Right hindlimb (tissue), 1 donor: ENCODE data around the gene CCNK.

Source experiments
- DNase-seq: peaks from one replicate; pipeline ENCODE4 v3.0.0-alpha.2; 2018

CCNK gene

DNA sequence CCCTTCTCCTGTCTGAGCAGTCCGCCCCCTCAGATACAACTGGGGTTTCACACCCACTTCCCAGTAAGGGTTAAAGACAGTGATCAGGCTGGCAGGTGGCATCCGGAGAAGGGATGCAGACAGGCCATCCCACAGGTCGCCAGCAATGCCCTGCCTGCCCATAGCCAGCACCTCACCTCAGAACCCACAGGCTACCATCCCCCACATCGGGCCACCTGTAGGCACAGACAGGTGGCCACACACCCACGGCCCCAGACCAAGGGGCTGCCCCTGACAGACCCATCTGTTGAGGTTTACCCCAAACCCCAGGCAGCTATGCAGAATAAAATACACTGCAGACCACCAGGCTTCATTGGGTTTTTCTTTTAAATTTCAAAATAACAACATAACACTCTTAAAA is 57.5 kb downstream of the CCNK start:
- DNase-seq, result no peak

DNA sequence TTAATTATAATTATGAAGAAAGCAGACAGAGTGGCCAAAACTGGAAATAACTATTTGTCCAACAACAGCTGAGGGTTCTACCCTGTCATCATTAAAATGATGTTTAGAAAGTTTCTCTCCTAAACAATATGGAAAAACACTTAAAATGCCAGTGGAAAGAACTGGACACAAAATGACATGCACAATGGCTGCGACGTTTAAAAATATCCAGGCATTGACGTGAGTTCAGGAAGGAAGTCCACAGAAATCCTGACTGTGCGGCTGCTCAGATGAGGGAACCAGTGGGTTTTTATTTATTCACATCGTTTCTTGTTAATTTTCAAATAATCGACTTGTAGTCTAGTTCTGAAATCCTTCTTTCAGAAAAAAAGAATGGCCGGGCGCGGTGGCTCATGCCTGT is 58.3 kb downstream of the CCNK start:
- DNase-seq, result no peak

DNA sequence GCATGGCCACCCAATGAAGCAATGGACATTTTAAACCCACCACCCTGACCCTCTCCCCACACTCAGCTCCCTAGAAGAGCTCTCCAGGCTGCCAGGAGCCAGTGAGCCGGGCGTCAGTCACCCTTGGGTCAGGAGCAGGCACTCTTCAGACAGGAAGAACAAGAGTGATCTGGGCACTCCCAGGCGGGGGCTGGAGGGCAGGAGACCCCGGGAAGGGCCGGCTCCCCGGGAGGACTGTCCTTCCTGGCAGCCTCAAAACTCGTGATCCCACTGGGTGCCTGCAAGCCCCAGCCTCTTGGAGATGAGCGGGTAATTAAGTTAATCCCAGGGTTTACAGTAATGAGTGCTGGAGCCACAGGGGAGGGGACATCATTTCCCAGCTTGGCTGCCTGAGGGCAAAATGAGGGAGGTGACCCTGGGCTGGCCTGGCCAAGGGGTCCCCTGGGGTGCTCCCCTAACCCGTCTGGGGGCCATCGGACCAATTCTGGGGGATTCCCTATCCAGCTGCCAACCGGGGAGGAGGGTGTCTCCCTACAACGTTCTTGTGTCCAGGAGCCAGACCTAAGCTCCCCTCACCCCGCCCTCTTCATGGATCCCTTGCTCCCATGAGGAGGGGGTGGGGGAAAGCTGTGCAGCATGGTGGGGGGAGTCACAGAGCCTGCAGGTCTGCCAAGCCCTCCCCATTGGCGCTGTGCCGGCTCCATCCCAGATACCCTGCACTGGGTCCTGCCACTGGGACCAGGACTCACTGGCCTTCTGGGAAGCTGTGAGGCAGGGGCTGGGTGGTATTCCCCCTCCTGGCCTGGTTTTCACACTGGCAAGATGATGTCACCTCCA is 59.2 kb downstream of the CCNK start:
- no peak for DNase-seq

GRCh38 chr14:99541211-99541610 is 60.0 kb downstream of the CCNK start:
- no peak for DNase-seq

GRCh38 chr14:99541677-99542470 is 60.7 kb downstream of the CCNK start:
- DNase-seq, result no peak

GRCh38 chr14:99542566-99542965 is 61.4 kb downstream of the CCNK start:
- no peak for DNase-seq

DNA sequence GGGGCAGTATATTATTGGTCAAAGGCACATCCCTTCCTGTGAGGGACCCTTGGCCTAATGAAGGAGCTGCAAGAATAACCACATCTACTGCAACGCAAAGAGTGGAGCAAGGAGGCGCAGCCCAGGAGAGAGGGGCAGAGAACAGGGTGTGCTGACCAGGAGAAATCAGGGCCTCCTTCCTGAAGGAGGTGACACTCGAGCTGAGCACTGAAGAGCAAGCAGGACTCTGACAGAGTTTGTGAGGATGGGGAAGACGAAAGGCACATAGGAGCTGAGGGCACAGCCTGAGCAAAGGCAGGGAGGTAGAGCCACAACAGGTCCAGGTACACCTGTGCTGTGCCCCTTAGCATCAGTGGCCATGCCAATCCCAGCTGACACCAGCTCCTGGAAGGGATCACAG is 62.2 kb downstream of the CCNK start:
- no peak for DNase-seq

- no peak for DNase-seq
Observed at GRCh38 chr14:99543985-99544384, 62.8 kb downstream of the CCNK start.

DNA sequence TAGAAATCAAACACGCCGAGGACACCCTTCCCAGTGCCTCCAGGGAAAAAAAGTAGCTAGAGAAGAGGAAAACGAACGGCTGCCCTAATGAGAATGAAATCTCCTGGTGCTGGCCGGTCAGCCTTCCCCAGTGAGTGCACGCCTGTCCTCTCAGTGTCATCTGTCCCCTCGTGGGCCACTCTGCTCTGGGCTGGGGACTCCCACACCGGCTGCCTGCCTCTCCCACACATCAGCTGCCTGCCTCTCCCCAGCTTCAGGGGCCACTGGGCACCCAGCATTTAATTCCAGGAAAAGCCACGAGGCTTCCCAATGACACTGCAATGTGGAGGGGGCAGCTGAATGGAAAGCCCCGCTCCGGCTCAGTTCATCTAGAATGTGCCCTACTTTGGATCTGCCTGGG is 63.8 kb downstream of the CCNK start:
- no peak for DNase-seq

- no peak for DNase-seq
Observed at GRCh38 chr14:99545586-99545985, 64.4 kb downstream of the CCNK start.

GRCh38 chr14:99546234-99546879 is 65.1 kb downstream of the CCNK start:
- DNase-seq, result no peak

DNA sequence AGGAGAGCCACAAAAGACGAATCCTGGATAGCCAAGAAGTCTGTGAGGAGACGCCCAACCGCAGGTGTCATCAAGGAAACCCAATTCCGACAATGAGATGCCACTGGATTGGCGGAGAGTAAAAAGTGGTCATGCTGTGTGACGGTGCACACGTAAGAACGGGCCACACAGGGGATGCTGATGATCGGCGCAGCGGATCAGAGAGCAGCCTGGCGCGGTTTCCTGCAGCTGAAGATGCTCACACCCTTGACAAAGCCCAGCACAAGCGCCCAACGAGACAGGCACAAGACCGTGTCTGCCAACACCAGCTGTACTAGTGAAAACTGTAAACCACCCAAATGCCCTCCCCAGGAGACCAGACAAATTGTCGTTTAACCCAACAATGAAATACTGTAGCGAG is 67.0 kb downstream of the CCNK start:
- no peak for DNase-seq

GRCh38 chr14:99548871-99549515 is 67.8 kb downstream of the CCNK start:
- DNase-seq, result no peak

GRCh38 chr14:99549684-99550083 is 68.5 kb downstream of the CCNK start:
- DNase-seq, result no peak

DNA sequence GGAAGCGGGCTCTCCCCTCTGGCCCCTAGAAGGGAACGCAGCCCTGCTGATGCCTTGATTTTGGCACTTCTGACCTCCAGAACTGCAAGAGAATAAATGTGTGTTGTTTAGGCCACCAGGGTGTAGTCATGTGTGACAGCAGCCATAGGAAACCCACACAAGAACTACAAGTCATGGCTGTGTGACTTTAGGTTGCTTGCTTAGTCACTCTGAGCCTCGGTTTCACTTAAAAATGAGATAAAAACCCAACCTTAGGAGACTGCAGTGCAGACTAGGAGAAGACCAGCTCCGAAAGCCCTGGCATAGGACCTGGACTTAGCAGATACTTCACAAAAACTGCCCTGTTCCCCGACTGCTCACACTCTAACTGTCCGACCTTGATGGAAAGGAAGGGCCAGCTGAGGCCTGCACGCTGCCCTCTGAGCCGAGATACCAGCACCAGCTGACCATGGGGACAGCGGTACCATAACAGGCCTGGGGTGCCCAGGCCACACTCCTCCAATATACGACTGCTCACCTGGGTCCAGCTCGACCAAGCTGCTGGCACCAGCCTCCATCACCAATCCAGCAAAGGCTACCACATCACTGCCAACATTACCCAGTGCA is 69.3 kb downstream of the CCNK start:
- no peak for DNase-seq

DNA sequence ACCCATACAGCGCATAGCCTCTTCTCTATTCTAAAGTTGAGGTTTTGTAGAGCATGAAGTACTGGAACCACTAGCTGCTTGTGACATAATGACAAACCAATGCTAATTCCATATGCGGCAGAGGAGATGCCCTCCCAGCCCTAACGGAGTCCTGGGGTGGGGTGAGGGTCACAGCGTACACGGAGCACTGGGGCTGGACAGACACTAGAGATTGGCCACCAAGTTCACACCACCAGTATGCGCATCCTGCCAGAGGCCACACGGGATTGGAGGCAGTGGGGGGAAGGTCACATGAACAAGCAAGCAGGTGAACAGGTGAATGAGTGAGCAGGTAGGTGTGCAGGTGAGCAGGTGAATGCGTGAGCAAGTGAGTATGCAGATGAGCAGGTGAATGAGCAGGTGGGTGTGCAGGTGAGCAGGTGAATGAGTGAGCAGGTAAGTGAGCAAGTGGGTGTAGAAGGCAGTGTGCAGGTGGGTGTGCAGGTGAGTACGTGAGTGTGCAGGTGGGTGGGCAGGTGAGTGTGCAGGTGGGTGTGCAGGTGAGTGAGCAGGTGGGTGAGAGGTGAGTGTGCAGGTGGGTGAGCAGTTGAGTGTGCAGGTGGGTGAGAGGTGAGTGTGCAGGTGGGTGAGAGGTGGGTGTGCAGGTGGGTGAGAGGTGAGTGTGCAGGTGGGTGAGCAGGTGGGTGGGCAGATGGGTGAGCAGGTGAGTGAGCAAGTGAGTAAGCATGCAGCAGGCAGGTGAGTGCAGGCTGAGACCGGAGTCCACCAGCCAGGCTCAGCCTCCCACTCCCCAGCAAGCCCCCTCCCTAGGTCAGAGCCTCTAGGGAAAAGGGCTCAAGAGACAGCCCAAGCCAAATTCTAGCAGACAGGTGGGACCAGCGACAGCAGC is 70.1 kb downstream of the CCNK start:
- no peak for DNase-seq

GRCh38 chr14:99552021-99552553 is 70.9 kb downstream of the CCNK start:
- DNase-seq, result no peak

DNA sequence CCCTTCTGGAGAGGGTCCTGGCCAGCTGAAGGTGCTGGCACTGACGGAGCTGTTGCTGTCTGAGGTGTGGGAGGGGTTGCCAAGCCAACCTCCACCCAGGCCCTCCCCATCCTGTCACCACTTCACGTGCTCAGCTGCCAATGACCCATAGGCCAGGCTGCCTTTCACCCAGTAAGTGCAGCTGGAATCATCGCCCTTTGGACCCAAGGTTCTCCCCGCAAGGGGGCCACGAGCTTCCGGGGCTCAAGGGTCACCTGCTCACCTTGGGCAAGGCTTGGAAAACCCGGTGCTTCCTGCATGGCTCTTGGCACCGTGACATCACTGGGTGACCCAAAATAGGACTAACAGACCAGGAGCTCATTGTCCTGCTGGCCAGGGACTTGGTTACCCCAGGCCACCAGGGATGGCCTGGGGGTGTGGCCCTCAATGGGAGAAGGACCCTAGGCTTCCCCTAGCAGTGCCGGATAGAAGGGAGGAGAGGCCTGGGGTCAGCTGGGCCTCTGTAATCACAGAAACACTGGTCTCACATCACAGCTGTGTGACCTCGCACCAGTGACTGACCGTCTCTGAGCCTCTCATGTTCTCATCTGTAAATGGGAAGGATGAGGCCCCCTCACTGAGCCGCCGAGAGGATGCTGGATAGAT is 71.5 kb downstream of the CCNK start:
- no peak for DNase-seq

DNA sequence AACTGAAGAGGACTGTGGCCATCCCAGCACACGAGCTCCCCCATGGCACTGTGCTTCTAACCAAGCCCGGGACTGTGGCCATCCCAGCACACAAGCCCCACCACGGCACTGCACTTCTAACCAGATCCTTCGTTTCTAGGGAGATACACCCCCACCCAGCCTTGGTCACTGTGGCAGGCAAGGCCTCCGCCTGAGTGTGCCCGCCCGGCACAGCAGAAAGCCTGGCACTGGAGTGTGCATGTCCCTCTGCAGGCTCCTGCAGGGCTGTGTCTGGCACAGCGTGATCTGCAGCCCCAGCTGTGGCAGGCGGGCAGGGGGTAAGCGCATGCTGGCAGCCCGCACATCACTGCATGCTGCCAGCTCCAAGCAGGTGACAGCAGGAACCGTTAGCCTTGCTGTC is 73.0 kb downstream of the CCNK start:
- DNase-seq, result no peak

- DNase-seq, result no peak
Observed at GRCh38 chr14:99554757-99555531, 73.7 kb downstream of the CCNK start.
